Tibial artery (tissue), 4 donors: ENCODE measurements around the gene STARD3.

Experiments
- DNase-seq, 2 donors: peaks; one replicate each; pipeline ENCODE4 v3.0.0-alpha.2; 2019
- H3K27ac ChIP-seq, 2 donors: fragments of 200-600 bp; sonication (generic) in 1 of 2; 1 replicate in 1 of 2; 2 replicates in 1 of 2; pipeline ENCODE4 v1.5.1; 2018 to 2019; ENCODE audit warnings: mild to moderate bottlenecking in 1 of 2
- H3K27me3 ChIP-seq, 2 donors: fragments of 200-600 bp; sonication (generic) in 1 of 2; one replicate each; pipeline versions ENCODE4 v1.5.1 to v1.6.0; 2016 to 2019
- H3K36me3 ChIP-seq, 3 donors: fragments of 200-600 bp; sonication (generic) in 2 of 3; one replicate each; pipeline ENCODE4 v1.5.1; 2016 to 2019; ENCODE audit warnings: mild to moderate bottlenecking in 2 of 3
- H3K4me1 ChIP-seq, 4 donors: fragments of 200-600 bp; sonication (generic) in 2 of 4; 1 replicate in 3 of 4; 2 replicates in 1 of 4; pipeline ENCODE4 v1.5.1; 2016 to 2019
- H3K4me3 ChIP-seq, 2 donors: fragments of 200-600 bp; sonication (generic) in 1 of 2; 1 replicate in 1 of 2; 2 replicates in 1 of 2; pipeline ENCODE4 v1.5.1; 2018 to 2019; ENCODE audit warnings: mild to moderate bottlenecking in 2 of 2
- H3K9me3 ChIP-seq, 3 donors: fragments of 200-600 bp; sonication (generic) in 1 of 3; one replicate each; pipeline ENCODE4 v1.5.1; 2016 to 2019
- intact Hi-C: fragments of 100-400 bp; cut with DNase I; formaldehyde crosslinking; loops from one replicate; pipeline ENCODE4 v1.15.0; 2023; ENCODE audit warnings: low total_unique reads
- TF ChIP-seq, protein P1 (sequence below), 2 experiments: fragments of 200-600 bp in 1 of 2; fragments of 450-650 bp in 1 of 2; IDR thresholded peaks; one replicate each; pipeline ENCODE4 v1.5.1; 2017 to 2019; ENCODE audit warnings: antibody characterized with exemption in 2 of 2, mild to moderate bottlenecking in 1 of 2, moderate library complexity in 1 of 2

STARD3 gene

GRCh38 chr17:39703913-39704312 lies 67.0 kb downstream of the STARD3 start:
- intact Hi-C loops: no loop called here
- Histone ChIP-seq H3K27ac (peak overlapping the region; percentile 81 to 98), H3K4me1 (peaks cover 0 to 73% (median 62%) of the 10 kb centered on the region in 4 donors), H3K9me3 (no peaks in the 10 kb centered on the region), H3K27me3 (no peaks in the 10 kb centered on the region), H3K4me3 (no peak overlapping the region), H3K36me3 (peaks cover 19 to 23% (median 22%) of the 10 kb centered on the region in 3 donors)
- DNase-seq: no peak
- TF ChIP-seq, protein P1, sequence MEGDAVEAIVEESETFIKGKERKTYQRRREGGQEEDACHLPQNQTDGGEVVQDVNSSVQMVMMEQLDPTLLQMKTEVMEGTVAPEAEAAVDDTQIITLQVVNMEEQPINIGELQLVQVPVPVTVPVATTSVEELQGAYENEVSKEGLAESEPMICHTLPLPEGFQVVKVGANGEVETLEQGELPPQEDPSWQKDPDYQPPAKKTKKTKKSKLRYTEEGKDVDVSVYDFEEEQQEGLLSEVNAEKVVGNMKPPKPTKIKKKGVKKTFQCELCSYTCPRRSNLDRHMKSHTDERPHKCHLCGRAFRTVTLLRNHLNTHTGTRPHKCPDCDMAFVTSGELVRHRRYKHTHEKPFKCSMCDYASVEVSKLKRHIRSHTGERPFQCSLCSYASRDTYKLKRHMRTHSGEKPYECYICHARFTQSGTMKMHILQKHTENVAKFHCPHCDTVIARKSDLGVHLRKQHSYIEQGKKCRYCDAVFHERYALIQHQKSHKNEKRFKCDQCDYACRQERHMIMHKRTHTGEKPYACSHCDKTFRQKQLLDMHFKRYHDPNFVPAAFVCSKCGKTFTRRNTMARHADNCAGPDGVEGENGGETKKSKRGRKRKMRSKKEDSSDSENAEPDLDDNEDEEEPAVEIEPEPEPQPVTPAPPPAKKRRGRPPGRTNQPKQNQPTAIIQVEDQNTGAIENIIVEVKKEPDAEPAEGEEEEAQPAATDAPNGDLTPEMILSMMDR (IDR thresholded peaks at IDR 0.05): no peak

GRCh38 chr17:39704821-39705551 lies 68.0 kb downstream of the STARD3 start:
- Histone ChIP-seq H3K4me3 (peak overlapping the region in 1 of 2 donors; percentile 18), H3K36me3 (peaks cover 28 to 33% (median 32%) of the 10 kb centered on the region in 3 donors), H3K4me1 (peaks cover 0 to 73% (median 56%) of the 10 kb centered on the region in 4 donors), H3K27ac (peak overlapping the region; percentile 81 to 98), H3K27me3 (no peaks in the 10 kb centered on the region), H3K9me3 (no peaks in the 10 kb centered on the region)
- DNase-seq: peak; percentile 58 to 85
- intact Hi-C loops: no loop called here
- TF ChIP-seq, protein P1 (IDR thresholded peaks at IDR 0.05): peak; percentile 53 to 84

GRCh38 chr17:39705786-39706348 lies 68.9 kb downstream of the STARD3 start:
- peaks cover 37 to 42% (median 40%) of the 10 kb centered on the region in 3 donors for H3K36me3 ChIP-seq
- H3K9me3 ChIP-seq: no peaks in the 10 kb centered on the region
- H3K4me1 ChIP-seq: peaks cover 0 to 71% (median 55%) of the 10 kb centered on the region in 4 donors
- peak overlapping the region in 1 of 2 donors; percentile 18 for H3K4me3 ChIP-seq
- TF ChIP-seq, protein P1 (IDR thresholded peaks at IDR 0.05): peak in 1 of 2 experiments; percentile 7
- no peaks in the 10 kb centered on the region for H3K27me3 ChIP-seq
- DNase-seq: peak in 1 of 2 donors; percentile 83
- intact Hi-C loops: no loop called here
- H3K27ac ChIP-seq: peak overlapping the region; percentile 81 to 98

GRCh38 chr17:39706383-39706782 lies 69.4 kb downstream of the STARD3 start:
- Histone ChIP-seq H3K27ac (peak overlapping the region; percentile 81 to 98), H3K36me3 (peaks cover 42 to 47% (median 46%) of the 10 kb centered on the region in 3 donors), H3K27me3 (no peaks in the 10 kb centered on the region), H3K9me3 (no peaks in the 10 kb centered on the region), H3K4me1 (peaks cover 0 to 66% (median 50%) of the 10 kb centered on the region in 4 donors), H3K4me3 (no peak overlapping the region)
- intact Hi-C loops: no loop called here
- DNase-seq: no peak
- TF ChIP-seq, protein P1 (IDR thresholded peaks at IDR 0.05): no peak

DNA sequence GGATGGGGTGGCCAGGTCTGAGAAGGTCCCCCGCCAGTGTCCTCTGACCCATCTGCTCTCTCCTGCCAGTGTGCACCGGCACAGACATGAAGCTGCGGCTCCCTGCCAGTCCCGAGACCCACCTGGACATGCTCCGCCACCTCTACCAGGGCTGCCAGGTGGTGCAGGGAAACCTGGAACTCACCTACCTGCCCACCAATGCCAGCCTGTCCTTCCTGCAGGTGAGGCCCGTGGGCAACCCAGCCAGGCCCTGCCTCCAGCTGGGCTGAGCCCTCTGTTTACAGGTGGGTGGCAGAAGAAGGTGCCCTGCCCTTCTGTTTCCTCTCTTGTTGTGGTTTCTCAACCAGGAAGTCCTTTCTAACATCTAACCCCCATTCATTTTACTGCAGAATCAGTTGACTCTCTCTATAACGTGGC lies 70.0 kb downstream of the STARD3 start:
- TF ChIP-seq, protein P1 (IDR thresholded peaks at IDR 0.05): no peak
- Histone ChIP-seq H3K36me3 (peaks cover 45 to 53% (median 51%) of the 10 kb centered on the region in 3 donors), H3K4me3 (no peak overlapping the region), H3K4me1 (peaks cover 0 to 62% (median 45%) of the 10 kb centered on the region in 4 donors), H3K27ac (peak overlapping the region; percentile 81 to 98), H3K9me3 (no peaks in the 10 kb centered on the region), H3K27me3 (no peaks in the 10 kb centered on the region)
- DNase-seq: no peak
- intact Hi-C loops: no loop called here
